Ramos (cell line): ENCODE data around the gene NSD2.
"Not testable (repeated sequence)": the region's sequence is repeated elsewhere in the genome, so short reads cannot be mapped to it uniquely, and the experiment has no call there.

ENCODE experiments used
- in situ Hi-C: fragments of 300-500 bp; cut with MboI; formaldehyde crosslinking; loops from one replicate; pipeline ENCODE4 v1.14.3; 2022; ENCODE audit warnings: low sequenced_read_pairs; ENCODE audit not compliant: unreplicated experiment

The NSD2 gene

GRCh38 chr4:1992468-1993168 is 121.4 kb downstream of the NSD2 start:
- in situ Hi-C loops, result no loop called here

- in situ Hi-C loops, result no loop called here
Measured at GRCh38 chr4:1993169-1993516, 122.0 kb downstream of the NSD2 start.

GRCh38 chr4:1993718-1994516 is 122.7 kb downstream of the NSD2 start:
- in situ Hi-C loops, result not testable (repeated sequence)

- in situ Hi-C loops, result no loop called here
Measured at GRCh38 chr4:1994938-1995337, 123.7 kb downstream of the NSD2 start.

GRCh38 chr4:1996866-1997611 is 125.8 kb downstream of the NSD2 start:
- in situ Hi-C loops, result no loop called here

GRCh38 chr4:1997712-1998111 is 126.5 kb downstream of the NSD2 start:
- in situ Hi-C loops, result no loop called here

- in situ Hi-C loops, result no loop called here
Measured at GRCh38 chr4:1998296-1998695, 127.1 kb downstream of the NSD2 start.

GRCh38 chr4:1999308-1999707 is 128.1 kb downstream of the NSD2 start:
- in situ Hi-C loops, result not testable (repeated sequence)

- in situ Hi-C loops, result not testable (repeated sequence)
Measured at GRCh38 chr4:2003361-2003760, 132.2 kb downstream of the NSD2 start.

GRCh38 chr4:2006367-2006766 is 135.2 kb downstream of the NSD2 start:
- in situ Hi-C loops, result no loop called here

GRCh38 chr4:2006956-2007653 is 135.9 kb downstream of the NSD2 start:
- in situ Hi-C loops, result no loop called here

GRCh38 chr4:2007804-2008670 is 136.8 kb downstream of the NSD2 start:
- in situ Hi-C loops, result no loop called here

- in situ Hi-C loops, result no loop called here
Measured at GRCh38 chr4:2008671-2008920, 137.4 kb downstream of the NSD2 start.

- in situ Hi-C loops, result no loop called here
Measured at GRCh38 chr4:2008921-2009650, 137.9 kb downstream of the NSD2 start, which contains the start of gene NELFA. NELFA (minus strand) TSS chr4:2008974; CDS start chr4:2008959, 15 bp downstream.

- in situ Hi-C loops, result no loop called here
Measured at GRCh38 chr4:2009651-2010233, 138.5 kb downstream of the NSD2 start.

GRCh38 chr4:2011583-2011982 is 140.4 kb downstream of the NSD2 start:
- in situ Hi-C loops, result no loop called here

GRCh38 chr4:2015008-2015407 is 143.8 kb downstream of the NSD2 start:
- in situ Hi-C loops, result no loop called here

GRCh38 chr4:2021358-2022018 is 150.3 kb downstream of the NSD2 start:
- in situ Hi-C loops, result not testable (repeated sequence)
